ENCODE results near the gene RAB3IL1. TPM values are rescaled to one million over a fixed set of nuclear protein-coding genes. Genes with fewer than 3 reads are reported as not detected.

Gene RAB3IL1
- total and polyA plus RNA-seq, 2 of the 13 experiments (the other 11 are each of a cell fraction or from before 2014, with no cell fraction given): 1.2 to 2.0 TPM

DNA sequence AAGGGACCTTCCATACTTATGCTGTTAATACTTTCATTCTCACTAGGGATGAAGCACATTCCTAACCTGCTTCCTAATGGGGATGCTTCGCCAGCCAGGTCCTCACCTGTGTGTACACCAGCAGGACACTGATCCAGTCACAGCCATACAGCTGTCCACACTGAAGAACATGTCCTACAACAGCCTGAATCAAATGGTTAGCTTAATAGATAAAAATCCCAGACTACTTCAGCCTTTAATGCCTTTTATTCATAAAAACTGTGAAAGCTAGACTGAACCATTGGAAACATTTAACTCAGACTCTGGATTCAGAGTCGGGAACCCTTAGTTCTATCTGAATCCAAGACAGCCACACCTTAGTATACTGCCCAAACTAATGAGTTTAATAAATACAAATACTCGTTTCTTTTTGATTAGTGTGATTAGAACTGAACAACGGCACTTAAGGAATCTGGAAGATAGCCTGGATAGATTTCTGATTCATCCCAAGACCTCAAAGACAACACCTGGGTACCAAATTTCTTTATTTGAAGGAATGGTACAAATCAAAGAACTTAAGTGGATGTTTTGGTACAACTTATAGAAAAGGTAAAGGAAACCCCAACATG lies 46.8 kb upstream of the RAB3IL1 start (continued):
- TF ChIP-seq, protein P1, sequence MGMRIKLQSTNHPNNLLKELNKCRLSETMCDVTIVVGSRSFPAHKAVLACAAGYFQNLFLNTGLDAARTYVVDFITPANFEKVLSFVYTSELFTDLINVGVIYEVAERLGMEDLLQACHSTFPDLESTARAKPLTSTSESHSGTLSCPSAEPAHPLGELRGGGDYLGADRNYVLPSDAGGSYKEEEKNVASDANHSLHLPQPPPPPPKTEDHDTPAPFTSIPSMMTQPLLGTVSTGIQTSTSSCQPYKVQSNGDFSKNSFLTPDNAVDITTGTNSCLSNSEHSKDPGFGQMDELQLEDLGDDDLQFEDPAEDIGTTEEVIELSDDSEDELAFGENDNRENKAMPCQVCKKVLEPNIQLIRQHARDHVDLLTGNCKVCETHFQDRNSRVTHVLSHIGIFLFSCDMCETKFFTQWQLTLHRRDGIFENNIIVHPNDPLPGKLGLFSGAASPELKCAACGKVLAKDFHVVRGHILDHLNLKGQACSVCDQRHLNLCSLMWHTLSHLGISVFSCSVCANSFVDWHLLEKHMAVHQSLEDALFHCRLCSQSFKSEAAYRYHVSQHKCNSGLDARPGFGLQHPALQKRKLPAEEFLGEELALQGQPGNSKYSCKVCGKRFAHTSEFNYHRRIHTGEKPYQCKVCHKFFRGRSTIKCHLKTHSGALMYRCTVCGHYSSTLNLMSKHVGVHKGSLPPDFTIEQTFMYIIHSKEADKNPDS (CRISPR knock-in tag; IDR thresholded peaks at IDR 0.05): no peak
- TF ChIP-seq, protein P2, sequence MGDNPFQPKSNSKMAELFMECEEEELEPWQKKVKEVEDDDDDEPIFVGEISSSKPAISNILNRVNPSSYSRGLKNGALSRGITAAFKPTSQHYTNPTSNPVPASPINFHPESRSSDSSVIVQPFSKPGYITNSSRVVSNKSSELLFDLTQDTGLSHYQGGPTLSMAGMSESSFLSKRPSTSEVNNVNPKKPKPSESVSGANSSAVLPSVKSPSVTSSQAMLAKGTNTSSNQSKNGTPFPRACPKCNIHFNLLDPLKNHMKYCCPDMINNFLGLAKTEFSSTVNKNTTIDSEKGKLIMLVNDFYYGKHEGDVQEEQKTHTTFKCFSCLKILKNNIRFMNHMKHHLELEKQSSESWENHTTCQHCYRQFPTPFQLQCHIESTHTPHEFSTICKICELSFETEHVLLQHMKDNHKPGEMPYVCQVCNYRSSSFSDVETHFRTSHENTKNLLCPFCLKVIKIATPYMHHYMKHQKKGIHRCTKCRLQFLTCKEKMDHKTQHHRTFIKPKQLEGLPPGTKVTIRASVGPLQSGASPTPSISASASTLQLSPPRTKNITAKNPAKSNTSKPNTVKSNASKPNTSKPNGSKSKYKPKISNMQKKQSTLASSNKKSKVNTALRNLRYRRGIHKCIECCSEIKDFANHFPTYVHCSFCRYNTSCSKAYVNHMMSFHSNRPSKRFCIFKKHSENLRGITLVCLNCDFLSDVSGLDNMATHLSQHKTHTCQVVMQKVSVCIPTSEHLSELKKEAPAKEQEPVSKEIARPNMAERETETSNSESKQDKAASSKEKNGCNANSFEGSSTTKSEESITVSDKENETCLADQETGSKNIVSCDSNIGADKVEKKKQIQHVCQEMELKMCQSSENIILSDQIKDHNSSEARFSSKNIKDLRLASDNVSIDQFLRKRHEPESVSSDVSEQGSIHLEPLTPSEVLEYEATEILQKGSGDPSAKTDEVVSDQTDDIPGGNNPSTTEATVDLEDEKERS (CRISPR knock-in tag; IDR thresholded peaks at IDR 0.05): 0 out of 2 replicates have a peak, but pooled peaks have one; percentile 21
- TF ChIP-seq SIN3B (IDR thresholded peaks at IDR 0.05; ENCODE audit: low read length) (no peak), RBFOX2 (IDR thresholded peaks at IDR 0.05; ENCODE audit: low read depth, low read length) (peak; percentile 71), FOXM1 (CRISPR knock-in tag; IDR thresholded peaks at IDR 0.05) (no peak), ZC3H4 (CRISPR knock-in tag; IDR thresholded peaks at IDR 0.05; ENCODE audit: borderline replicate concordance) (peak; percentile 92), ZNF790 (CRISPR knock-in tag; IDR thresholded peaks at IDR 0.05; ENCODE audit: borderline replicate concordance) (0 out of 2 replicates have a peak, but pooled peaks have one; percentile 31), POLR2A (IDR thresholded peaks at IDR 0.05; ENCODE audit: insufficient read depth in 1 of 2, low read depth in 2 of 2, low read length in 2 of 2) (peak; percentile 69 to 78), RBM39 (IDR thresholded peaks at IDR 0.05; ENCODE audit: low read depth, low read length, poor library complexity, severe bottlenecking) (no peak), RORA (CRISPR knock-in tag; IDR thresholded peaks at IDR 0.05) (no peak), AGO2 (optimal IDR thresholded peaks at IDR 0.05; ENCODE audit: low read depth, low read length) (peak; percentile 14), KDM4B (CRISPR knock-in tag; IDR thresholded peaks at IDR 0.05) (no peak), ZNF768 (CRISPR knock-in tag; IDR thresholded peaks at IDR 0.05) (no peak)
- TF ChIP-seq, protein P3, sequence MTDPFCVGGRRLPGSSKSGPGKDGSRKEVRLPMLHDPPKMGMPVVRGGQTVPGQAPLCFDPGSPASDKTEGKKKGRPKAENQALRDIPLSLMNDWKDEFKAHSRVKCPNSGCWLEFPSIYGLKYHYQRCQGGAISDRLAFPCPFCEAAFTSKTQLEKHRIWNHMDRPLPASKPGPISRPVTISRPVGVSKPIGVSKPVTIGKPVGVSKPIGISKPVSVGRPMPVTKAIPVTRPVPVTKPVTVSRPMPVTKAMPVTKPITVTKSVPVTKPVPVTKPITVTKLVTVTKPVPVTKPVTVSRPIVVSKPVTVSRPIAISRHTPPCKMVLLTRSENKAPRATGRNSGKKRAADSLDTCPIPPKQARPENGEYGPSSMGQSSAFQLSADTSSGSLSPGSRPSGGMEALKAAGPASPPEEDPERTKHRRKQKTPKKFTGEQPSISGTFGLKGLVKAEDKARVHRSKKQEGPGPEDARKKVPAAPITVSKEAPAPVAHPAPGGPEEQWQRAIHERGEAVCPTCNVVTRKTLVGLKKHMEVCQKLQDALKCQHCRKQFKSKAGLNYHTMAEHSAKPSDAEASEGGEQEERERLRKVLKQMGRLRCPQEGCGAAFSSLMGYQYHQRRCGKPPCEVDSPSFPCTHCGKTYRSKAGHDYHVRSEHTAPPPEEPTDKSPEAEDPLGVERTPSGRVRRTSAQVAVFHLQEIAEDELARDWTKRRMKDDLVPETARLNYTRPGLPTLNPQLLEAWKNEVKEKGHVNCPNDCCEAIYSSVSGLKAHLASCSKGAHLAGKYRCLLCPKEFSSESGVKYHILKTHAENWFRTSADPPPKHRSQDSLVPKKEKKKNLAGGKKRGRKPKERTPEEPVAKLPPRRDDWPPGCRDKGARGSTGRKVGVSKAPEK (CRISPR knock-in tag; IDR thresholded peaks at IDR 0.05; ENCODE audit: borderline replicate concordance): no peak
- TF ChIP-seq, protein P4, sequence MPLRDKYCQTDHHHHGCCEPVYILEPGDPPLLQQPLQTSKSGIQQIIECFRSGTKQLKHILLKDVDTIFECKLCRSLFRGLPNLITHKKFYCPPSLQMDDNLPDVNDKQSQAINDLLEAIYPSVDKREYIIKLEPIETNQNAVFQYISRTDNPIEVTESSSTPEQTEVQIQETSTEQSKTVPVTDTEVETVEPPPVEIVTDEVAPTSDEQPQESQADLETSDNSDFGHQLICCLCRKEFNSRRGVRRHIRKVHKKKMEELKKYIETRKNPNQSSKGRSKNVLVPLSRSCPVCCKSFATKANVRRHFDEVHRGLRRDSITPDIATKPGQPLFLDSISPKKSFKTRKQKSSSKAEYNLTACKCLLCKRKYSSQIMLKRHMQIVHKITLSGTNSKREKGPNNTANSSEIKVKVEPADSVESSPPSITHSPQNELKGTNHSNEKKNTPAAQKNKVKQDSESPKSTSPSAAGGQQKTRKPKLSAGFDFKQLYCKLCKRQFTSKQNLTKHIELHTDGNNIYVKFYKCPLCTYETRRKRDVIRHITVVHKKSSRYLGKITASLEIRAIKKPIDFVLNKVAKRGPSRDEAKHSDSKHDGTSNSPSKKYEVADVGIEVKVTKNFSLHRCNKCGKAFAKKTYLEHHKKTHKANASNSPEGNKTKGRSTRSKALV (CRISPR knock-in tag; IDR thresholded peaks at IDR 0.05): no peak
- TF ChIP-seq, protein P5, sequence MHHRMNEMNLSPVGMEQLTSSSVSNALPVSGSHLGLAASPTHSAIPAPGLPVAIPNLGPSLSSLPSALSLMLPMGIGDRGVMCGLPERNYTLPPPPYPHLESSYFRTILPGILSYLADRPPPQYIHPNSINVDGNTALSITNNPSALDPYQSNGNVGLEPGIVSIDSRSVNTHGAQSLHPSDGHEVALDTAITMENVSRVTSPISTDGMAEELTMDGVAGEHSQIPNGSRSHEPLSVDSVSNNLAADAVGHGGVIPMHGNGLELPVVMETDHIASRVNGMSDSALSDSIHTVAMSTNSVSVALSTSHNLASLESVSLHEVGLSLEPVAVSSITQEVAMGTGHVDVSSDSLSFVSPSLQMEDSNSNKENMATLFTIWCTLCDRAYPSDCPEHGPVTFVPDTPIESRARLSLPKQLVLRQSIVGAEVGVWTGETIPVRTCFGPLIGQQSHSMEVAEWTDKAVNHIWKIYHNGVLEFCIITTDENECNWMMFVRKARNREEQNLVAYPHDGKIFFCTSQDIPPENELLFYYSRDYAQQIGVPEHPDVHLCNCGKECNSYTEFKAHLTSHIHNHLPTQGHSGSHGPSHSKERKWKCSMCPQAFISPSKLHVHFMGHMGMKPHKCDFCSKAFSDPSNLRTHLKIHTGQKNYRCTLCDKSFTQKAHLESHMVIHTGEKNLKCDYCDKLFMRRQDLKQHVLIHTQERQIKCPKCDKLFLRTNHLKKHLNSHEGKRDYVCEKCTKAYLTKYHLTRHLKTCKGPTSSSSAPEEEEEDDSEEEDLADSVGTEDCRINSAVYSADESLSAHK (CRISPR knock-in tag; IDR thresholded peaks at IDR 0.05; ENCODE audit: borderline replicate concordance): no peak
